GM12874 (cell line): Measurements from ENCODE around the gene ZCCHC2.

Experiments used
- CTCF ChIP-seq: IDR thresholded peaks from 2 replicates; pipeline ENCODE4 v1.5.1; 2011; ENCODE audit warnings: low read depth, mild to moderate bottlenecking, control low read depth, low read length, moderate library complexity; ENCODE audit not compliant: insufficient read depth

The ZCCHC2 gene

DNA sequence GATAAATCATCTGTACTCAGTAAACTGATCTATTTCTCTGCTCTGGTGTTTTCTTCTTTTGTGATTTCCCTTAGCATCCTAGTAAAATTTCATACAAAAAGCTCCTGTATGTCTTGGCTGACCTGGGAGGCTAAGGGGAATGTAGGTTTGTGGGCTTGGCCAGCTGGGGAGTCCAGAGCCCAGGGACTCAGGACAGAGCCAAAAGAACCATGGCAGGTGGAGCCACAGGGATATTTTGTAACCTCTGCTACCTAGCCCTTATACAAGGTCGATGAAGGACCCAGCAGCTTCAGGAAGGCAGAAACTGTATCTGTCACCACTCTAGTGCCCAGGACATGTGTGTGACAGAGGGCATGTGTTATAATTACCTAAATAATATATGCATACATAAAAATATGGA lies 22.7 kb upstream of the ZCCHC2 start:
- no peak for TF ChIP-seq CTCF

DNA sequence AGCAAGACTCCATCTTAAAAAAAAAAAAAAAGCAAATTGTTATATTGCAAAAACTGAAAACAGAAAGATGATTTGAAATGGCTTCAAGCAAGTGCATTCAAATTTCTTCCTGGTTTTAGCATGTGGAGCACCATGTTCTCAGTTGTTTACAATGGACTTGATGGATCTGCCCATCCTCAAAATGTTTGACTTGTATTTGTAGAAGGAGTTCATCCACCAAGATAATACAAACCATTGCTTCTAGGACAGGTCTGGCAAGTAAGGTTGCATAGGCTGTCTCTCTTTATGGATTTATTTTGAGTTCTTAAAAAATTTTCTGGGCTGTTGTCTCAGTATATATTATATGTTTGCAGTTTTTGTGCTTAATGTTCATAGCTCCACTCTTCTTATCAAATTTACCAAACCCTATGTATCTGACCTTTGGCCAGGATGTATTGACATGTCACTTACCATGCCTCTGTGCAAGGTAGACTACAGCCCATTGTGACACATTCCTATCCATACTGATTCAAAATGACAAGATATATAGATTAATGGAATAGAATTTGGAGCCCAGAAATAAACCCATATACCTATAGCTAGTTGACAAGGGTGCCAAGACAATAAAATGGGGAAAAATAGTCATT lies 21.7 kb upstream of the ZCCHC2 start:
- no peak for TF ChIP-seq CTCF

- no peak for TF ChIP-seq CTCF
These were observed 16.9 kb upstream of the ZCCHC2 start for GRCh38 chr18:62505669-62506494.

DNA sequence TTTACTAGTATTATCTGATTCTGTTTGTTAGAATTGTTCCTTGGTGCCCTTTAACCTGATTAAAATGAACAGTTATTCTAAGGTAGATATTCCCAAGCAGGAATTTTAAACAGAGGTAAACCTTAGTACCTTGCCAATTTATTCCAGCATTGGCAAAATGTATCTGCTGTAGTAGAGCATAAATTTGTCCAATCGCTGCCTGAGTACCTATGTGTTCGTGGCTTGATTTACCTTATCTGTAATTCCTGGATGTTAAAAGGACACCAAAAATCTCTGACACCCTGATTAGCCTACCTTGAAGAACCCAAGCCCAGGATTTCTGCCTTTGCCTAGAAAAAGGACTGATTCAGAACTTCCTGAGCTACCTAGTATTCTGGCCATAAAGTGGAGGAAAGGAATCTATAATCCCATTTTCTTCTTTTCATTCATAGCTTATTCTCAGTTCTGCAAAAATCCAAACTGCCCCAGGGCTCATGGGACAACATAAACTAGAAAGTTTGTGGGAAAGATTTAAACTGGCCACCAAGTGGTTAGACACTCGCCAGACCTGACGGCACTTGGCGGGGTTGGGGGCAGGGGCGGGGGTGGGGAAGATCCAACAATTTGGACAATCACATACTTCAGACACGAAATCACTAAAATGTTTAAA lies 16.2 kb upstream of the ZCCHC2 start:
- no peak for TF ChIP-seq CTCF

- no peak for TF ChIP-seq CTCF
These were observed 13.0 kb upstream of the ZCCHC2 start for GRCh38 chr18:62509779-62510178.

GRCh38 chr18:62510789-62511188 lies 12.0 kb upstream of the ZCCHC2 start:
- TF ChIP-seq CTCF, result no peak

DNA sequence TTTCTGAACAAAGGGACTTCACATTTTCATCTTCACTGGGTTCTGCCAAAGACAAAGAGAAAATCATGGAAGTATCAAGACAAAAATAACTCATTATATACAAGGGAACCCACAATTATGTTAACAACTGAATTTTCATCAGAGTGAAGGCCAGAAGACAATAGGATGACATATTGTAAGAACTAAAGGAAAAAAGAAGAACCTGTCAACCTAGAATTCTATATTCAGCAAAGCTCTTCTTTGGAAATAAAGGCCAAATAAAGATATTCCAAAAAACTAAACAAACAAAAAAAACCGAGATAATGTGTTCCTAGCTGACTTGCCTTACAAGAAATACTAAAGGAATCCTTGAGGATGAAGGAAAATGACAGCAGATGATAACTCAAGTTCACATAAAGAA lies 10.3 kb upstream of the ZCCHC2 start:
- TF ChIP-seq CTCF, result no peak
